ENCODE results near the gene PTTG2. TPM values are rescaled to one million over a fixed set of nuclear protein-coding genes. Genes with fewer than 3 reads are reported as not detected.

Gene PTTG2
- total RNA-seq, 2 donors from 2014 or later = 2.5 to 2.6 TPM

GRCh38 chr4:38002451-38003071 is 42.4 kb downstream of the PTTG2 start:
- intact Hi-C loops (cut with DNase I) = loop anchor here in 1 of 2 donors (10.0 kb wide), 1 partner anchor 128 kb away; no protein-coding TSS in a partner anchor
- no peak for DNase-seq (ENCODE audit: low spot score)

GRCh38 chr4:38003102-38003501 is 42.9 kb downstream of the PTTG2 start:
- DNase-seq (ENCODE audit: low spot score) = no peak
- intact Hi-C loops (cut with DNase I) = loop anchor here in 1 of 2 donors (10.0 kb wide), 1 partner anchor 128 kb away; no protein-coding TSS in a partner anchor

- intact Hi-C loops (cut with DNase I) = loop anchor here in 1 of 2 donors (10.0 kb wide), 1 partner anchor 129 kb away; no protein-coding TSS in a partner anchor
- DNase-seq (ENCODE audit: low spot score) = no peak
These were observed 43.4 kb downstream of the PTTG2 start for GRCh38 chr4:38003628-38004027.

GRCh38 chr4:38004062-38004461 is 43.9 kb downstream of the PTTG2 start:
- intact Hi-C loops (cut with DNase I) = loop anchor here in 1 of 2 donors (10.0 kb wide), 1 partner anchor 129 kb away; no protein-coding TSS in a partner anchor
- DNase-seq (ENCODE audit: low spot score) = no peak

GRCh38 chr4:38004887-38005286 is 44.7 kb downstream of the PTTG2 start:
- DNase-seq (ENCODE audit: low spot score) = no peak
- intact Hi-C loops (cut with DNase I) = loop anchor here in 1 of 2 donors (10.0 kb wide), 1 partner anchor 130 kb away; no protein-coding TSS in a partner anchor

- intact Hi-C loops (cut with DNase I) = loop anchor here in 1 of 2 donors (10.0 kb wide), 1 partner anchor 131 kb away; no protein-coding TSS in a partner anchor
- DNase-seq (ENCODE audit: low spot score) = no peak
These were observed 45.4 kb downstream of the PTTG2 start for GRCh38 chr4:38005637-38006036.

GRCh38 chr4:38007645-38008044 is 47.4 kb downstream of the PTTG2 start:
- DNase-seq (ENCODE audit: low spot score) = no peak
- intact Hi-C loops (cut with DNase I) = loop anchor here in 1 of 2 donors (10.0 kb wide), 1 partner anchor 133 kb away; no protein-coding TSS in a partner anchor

- intact Hi-C loops (cut with DNase I) = loop anchor here in 1 of 2 donors (10.0 kb wide), 1 partner anchor 134 kb away; no protein-coding TSS in a partner anchor
- DNase-seq (ENCODE audit: low spot score) = no peak
These were observed 48.4 kb downstream of the PTTG2 start for GRCh38 chr4:38008571-38009021.

GRCh38 chr4:38009421-38009820 is 49.2 kb downstream of the PTTG2 start:
- intact Hi-C loops (cut with DNase I) = loop anchor here in 1 of 2 donors (10.0 kb wide), 1 partner anchor 135 kb away; no protein-coding TSS in a partner anchor
- no peak for DNase-seq (ENCODE audit: low spot score)

- intact Hi-C loops (cut with DNase I) = loop anchor here in 1 of 2 donors (10.0 kb wide), 1 partner anchor 135 kb away; no protein-coding TSS in a partner anchor
- no peak for DNase-seq (ENCODE audit: low spot score)
These were observed 49.8 kb downstream of the PTTG2 start for GRCh38 chr4:38009949-38010348.

Other genes starting within 250 kb of the PTTG2 start
- gene PGM2, start 133.7 kb upstream of the PTTG2 start, total RNA-seq = 10 to 100 TPM; 20.3 to 24.2 TPM
- 100 to 1,000 TPM in 1 of 2 donors, 10 to 100 TPM in 1; 94.7 to 152 TPM for gene TBC1D1, start 69.3 kb upstream of the PTTG2 start, total RNA-seq